SKM-1 (cell line): ENCODE data around the gene EPB41L4A.

ENCODE experiments used
- DNase-seq: peaks from one replicate; lab custom pipeline; 2025; ENCODE audit not compliant: unreplicated experiment; lab: John Stamatoyannopoulos, UW

The EPB41L4A gene

DNA sequence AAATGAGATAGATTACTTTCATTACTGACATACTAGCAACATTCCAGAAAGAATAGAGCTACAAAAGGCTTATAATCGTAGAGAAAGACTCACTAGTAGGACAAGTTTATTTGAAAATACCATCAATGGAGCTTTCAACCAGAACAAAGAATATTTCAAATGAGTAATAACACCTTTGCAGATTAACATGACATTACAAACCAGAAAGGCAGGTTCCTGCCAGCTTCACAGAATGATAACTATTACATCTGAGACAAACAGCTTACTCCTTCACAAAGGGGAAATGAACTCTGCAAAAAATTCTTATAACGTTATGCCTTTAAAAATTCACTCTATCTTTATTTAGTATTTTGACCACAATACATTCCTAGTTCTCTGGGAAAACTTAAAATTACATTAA lies 103.1 kb downstream of the EPB41L4A start:
- DNase-seq = no peak

DNA sequence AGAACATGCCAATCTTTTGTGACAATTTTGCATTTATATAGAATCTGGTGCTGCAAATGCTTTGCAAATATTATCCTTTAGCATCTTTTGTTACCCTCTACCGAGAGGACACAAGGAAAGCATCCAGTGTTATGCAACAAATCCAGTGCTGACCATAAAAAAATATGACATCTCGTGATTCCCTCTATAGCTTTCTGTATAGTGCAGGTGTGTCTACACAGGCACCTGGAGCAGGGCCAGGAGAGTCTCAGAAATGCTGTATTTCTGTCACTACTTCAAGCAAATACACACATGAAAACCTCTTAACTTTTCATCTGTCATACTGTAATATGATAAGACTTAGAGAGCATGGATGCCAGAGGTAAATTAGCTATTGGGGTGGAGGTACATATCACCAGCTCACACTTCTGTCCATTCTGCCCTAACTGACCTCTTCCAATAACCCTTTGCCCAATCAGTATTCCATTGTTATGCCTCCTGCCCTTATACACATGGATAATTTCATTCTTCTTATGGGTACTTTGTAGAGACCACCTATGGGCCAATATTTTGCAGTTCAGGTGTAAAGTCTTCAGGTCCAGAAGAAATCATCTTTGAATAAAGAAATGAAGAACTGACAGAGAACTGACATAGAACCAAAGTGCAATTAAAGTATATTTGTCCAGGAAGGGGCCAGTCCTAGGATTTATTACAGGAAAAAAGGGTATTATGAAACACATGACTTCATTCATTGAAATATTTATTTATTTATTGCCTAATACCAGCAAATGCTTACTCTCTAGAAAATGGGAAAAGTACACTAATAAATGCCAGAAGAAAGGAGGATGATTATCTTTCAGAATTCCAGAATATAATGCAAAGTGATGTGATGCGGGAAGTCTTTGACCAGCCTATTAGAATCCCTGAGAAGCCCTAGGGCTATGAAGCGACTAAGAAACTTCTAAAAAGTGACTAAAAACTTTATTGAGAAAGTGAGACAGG lies 106.5 kb downstream of the EPB41L4A start:
- DNase-seq = no peak

DNA sequence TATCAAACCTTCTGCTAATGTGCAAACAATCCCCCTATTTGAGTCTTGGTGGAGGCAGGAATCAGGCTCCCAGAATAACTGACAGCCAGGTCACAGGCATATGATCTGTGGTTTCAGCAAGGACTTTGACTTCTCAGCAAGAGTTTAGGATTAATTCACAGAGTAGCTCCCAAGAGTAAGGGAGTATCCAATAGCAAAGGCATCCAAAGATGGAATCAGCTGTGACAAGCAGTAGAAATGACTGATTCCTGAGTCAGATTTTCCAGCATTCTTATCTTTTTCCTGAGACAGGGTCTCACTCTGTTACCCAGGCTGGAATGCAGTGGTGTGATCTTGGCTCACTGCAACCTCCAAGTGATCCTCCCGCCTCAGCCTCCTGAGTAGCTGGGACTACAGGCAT lies 108.3 kb downstream of the EPB41L4A start:
- DNase-seq = no peak

DNA sequence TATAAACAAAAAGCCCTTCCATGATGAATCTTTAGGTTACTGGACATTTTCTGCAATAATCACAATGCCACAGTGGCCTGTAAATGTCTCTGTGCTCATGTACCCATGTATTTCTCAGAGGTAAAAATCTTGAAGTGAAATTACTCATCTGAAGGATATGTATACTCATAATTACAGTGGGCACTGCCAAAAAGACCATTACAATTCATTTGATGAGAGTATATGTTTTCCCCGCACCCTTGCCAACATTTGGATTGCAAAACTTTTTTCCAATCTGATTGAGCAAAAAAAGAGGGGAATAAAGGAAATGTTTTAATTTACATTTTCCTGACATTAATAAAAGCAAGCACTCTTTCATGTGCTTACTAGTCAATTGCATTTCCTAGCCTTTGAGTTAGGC lies 110.5 kb downstream of the EPB41L4A start:
- DNase-seq = no peak

DNA sequence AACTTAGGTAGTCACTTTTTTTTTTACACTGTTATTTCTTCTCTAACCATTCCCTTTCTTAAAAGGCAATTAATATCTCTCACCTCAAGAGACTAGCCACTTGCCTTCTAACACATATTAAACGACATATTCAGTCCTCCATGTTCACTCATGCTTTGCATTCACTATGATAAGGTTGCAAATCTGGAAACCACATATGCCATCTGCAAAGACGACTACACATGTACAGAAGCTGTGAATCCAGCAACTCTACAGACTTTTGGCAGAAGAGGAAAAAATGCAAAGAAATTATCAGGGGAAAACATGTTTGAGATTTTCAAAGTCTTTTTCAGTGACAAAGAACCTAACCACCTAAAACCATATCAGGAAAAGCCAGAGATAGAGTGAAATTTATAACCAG lies 112.1 kb downstream of the EPB41L4A start:
- no peak for DNase-seq

DNA sequence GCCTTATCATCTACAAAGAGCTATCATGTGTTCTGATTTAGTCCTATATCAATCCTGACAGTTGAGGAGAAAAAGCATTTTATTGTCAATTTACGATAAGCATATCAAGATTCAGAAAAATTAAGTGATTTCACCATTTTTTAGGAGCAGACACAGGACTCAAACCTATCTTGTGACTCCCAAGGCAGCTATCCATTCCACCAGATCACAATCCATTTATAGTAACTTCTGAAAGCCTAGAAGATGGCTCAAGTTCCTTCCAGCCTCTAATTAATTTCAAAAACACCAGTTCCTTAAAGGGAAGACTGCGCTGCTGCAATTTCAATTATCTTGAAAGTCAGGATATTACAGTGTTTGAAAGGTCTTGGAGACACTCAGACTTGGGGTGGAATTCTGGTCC lies 114.3 kb downstream of the EPB41L4A start:
- DNase-seq = no peak

DNA sequence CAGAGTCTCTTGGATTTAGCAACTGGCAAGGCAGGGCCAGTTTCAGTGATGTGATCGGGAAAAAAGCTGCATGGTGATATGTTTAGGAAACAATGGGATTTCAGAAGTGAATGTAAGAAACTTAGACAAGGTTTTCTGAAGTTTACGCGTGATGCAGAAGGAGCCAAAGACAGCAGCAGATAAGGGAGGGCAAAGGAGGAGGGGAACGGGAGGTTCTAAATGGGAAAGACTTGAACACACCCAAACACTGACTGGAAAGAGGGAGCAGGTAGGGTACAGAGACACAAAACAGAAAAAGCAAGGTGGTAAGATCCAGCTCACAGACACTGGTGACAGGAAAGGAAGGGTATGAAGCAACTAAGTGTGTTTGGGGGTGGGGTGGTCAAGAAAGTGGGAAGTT lies 115.4 kb downstream of the EPB41L4A start:
- DNase-seq = no peak

DNA sequence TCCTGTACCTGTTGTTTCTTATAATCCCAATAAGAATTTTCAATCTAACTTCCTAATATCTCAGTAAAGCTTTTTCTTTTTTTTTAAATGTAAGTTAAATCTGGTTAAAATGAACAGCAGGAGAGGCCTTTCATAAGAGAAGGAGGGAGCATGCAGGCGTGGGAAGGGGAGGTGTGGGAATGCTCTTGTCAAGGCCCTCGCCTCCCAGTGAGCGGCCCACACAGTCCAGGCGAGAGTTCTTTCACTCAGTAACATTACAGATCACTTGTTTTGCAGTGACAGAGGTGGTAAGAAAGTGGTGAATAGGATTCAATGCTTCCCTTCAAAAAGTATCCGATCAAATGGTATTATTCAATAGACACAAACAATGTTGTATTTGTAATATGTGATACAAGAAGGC lies 125.0 kb downstream of the EPB41L4A start:
- DNase-seq = no peak

DNA sequence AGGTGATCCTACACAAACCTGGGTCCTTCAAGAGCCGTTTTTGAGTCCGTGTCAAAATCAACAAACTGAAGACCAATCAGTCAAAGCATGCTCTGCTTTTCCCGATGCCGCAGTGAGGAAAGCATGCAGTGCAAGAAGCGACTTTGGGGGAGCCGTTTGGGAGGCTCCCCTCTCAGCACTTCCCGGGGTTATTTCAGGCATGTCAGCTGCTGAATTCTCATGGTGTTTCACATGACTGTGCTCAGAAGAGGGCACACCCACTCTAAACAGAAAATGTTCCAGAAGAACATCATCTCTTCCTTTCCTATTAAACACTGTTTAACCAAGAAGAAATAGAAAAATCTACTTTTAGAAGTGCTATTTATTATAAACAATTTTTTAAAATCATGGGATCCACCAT lies 125.5 kb downstream of the EPB41L4A start:
- no peak for DNase-seq

DNA sequence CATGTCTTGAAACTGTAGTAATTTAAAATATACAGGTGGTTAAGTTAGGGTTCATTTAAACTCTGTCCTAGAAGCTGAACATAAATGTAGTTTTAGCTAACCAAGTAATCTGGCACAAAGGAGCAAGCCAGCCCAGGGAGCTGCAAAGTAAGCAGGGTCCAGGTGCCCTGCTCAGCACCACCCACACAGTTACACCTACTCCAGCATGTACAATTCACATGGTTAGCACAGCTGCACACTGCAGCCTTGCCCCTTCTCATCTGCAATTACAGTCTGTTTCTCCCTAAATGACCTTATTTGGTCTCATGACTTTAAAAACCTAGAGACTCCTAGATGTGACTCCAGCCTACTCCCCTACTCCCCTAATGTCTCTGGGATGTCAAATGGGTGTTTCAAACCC lies 128.4 kb downstream of the EPB41L4A start:
- DNase-seq = no peak

DNA sequence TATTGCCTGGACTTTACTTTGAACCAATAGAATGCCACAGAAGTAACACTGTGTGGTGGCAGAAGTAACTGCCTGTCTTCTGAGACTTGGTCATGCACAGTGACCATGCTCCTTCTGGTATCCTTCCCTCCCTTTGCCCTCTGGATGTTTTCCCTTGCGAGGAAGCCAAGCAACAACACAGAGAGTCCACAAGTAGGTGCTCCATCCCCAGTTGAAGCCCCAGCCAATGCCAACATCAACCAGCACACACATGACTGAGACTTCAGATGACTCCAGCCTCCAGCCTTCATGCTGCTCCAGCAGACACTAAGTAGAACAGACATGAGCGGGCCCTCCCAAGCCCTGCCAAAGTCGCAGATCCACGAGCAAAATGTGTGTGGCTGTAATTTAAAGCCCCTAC lies 129.6 kb downstream of the EPB41L4A start:
- DNase-seq = no peak

DNA sequence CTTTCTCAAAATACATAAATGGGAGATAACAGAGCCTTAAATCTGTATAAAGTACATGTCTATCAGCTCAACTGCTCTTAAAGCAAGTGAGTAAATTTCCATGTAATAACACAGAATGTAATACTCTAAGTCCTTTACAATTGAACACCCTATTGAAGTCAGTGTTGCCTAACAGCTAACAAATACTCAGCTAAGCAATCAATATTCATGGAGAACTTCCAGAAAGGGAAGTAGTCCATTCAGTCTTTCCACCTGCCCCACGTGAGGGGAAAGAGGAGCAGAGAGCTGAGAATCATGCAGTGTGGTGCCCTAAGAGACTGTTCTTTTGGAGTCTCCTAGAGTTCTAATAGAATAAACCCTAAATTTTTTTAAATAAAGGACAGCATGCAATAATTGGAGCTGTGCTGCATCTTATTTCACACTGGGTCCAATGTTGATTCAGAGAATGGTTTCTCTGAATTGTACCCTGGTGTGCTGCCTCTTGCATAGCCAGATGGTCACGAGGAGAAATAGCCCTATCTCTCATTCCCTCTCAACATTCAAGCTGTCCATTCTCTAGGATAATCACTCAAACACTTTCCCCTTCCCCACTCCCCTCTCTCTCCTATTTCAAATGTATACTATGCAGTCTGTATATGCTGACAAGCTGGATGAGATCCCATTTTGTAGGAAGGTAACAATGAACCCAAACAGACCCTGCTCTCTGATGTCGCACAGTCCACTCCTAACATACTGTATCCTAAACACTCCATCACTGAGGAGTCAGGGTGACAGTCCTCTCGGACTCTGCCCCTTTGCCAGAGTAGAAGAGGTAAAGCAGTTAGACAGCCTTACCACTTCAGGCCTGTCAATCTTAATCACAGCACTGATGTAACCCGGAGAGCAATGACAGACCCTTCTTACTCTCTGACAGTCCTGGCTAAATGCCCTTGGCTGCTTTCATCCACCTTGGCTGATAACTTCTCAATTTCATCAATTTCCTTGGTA lies 134.8 kb downstream of the EPB41L4A start:
- DNase-seq = no peak

DNA sequence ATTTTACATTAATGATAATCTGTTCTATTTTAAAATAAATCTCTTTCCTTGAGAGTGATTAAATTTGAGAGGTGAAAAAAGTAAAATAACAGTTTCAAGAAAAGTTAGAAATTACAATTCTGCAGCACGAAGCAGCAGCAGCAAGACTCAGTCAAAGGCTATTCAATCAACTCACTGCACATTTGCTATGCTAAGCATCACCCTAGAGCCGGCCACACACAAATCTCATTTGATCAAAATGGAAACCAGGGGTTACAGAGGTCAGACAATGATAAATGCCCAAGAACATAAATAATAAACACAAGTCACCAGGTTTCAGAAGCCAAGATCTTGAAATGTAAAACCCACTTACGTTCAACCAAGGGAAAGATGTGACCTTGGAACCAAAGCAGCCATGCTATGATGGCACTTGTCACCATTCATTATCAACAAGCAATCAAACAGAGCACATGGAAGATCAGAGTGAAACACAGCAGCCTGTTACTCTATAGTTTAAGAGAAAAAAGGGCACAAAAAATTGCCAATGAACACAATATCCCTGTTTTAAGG lies 136.0 kb downstream of the EPB41L4A start:
- no peak for DNase-seq

DNA sequence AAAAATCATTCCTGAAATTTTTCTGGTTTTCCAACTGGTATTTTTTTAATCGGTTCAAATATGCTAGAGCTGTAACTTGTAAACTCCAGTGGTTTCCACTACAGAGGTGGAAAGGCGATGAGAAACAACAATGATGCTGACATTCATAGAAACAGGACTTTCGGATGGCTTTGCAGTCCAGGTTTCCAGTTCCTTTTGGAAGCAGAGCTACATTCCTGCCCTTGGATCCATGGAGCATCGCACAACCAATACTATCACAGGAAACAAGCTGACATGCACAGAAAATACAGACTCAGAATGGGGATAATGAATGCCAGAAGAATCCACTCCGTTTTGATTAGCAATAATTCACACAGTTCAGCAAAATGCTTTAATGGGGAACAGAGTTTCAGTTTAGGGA lies 140.0 kb downstream of the EPB41L4A start:
- DNase-seq = no peak

DNA sequence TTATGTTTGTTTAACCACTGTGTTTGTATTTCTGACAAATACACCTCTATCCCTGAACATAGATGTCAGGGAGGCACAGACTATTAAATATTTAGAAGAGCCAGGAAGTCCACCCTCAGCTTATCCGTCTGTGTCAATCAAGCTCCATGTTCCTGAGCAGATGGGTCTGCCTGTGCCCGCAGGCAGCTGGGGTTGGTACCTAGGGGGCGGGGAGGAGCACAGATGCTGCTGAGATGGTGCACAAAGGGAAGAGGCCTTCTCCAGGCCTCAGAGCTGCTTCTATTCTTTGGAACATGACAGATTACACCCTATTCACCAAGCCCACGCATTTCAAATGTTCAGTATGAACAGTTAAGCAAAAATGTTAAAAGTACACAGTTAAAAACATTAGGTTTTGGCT lies 142.1 kb downstream of the EPB41L4A start:
- no peak for DNase-seq

DNA sequence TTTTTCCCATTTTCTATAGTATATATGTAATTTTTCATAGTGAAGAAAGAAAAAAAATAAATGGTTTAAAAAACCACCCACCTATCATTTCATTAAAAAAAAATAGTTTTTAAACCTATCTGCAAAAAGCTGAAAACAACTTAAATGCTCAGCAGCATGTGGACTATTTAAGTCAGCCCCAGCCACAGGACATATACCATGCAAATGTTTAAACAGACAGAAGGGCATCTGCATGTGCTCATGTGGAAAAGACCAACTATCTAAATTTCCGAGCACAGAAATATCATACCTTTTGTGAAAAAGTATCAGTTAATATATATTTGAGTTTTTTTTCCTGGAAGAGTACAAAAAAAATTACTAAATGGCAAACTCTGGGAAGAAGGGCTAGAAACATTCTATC lies 143.4 kb downstream of the EPB41L4A start:
- DNase-seq = no peak

DNA sequence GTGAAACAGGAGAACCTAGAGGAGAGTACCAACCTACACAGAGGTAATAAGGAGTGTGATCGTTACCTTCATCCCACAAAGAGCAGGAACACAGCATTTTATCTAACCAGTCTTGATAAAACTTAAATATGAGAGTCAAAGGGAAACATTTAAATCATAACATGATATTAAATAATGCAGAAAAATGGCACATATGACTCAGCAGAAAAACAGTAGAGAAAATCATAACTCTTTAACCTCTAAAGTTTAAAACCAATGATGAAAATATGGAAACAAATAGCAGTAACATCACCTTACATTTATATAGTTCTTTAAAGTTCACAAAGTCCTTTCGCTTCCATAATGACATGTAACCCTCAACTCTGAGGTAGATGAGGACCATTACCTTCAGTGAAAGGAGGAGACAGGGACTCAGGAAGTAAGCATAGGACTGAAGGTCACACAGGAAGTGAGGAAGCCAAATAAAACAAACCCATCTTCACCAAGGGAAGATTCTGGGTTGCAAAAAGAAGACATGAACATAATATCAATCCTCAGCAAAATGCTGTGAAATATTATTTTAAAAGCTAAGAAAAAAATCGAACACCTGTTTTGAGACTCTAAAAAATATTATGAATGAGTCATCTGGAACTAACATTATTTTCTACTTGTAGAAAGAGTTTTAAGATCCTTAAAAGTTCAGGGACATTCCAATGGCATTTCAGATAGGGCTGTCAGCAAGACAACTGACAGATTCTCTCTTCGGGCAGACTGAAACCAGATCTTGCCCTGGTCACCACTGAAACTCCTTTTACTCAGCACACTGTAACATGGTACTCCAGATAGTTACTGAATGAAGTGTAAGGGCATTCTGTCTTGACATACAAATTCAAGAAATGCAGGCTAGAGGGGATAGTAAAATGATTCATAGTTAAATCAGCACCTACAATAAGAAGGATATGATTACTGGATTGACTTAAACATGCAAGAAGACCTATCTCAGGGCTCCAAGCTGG lies 148.5 kb downstream of the EPB41L4A start:
- no peak for DNase-seq

DNA sequence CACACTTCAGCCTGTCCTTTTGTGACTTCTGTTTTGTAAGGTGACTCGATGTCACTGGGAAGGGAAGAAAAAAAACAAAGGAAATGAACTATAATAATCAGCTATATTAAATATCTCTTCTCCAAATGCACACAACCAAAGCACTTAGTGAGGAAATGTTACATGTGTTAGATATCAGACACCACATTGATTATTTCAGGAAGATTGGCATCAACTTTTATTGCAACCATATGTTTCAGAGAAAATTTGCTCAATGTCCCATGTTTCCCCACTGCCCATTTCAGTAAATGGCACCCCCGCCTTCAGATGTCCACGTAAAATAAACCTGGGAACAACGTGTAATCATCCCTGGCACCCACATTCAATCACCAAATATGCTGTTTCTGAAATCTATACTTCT lies 151.8 kb downstream of the EPB41L4A start:
- DNase-seq = no peak

DNA sequence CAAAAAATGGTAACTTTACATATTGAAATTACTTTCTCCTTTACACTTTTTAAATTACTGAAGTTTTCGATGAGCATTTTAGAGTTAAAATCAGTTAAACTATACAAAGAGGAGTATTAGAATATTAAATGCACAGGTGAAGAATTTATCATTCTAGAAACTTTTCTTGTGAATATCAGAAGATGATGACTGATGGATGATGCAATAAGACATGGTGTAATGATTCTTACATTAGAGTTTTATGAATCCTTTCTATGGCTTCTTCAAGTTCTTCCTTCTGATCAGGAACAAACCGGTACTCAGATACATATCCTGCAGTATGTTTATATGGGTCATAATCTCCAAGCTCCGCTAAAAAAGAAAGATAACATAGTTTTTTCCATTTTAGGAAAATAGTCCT lies 154.4 kb downstream of the EPB41L4A start:
- DNase-seq = no peak

DNA sequence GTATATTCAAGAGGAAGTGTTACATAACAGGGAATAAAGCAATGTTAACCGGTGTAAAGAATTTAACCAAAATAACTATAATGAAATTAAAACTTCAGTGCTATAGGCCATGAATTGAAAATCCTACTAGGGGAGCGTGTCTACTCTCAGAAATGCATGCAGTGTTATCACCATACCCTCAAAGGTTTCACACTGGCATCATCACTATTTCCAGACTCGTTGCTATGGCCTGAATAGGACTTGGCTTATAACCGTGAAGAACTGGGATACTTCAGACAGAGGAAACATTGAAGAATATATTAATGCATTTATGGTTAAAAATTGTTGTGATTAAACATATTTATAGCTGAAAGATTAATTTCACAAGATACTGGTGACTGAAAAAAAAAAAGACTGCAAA lies 154.9 kb downstream of the EPB41L4A start:
- no peak for DNase-seq
